ENCODE data around the gene PGM1. TPM values are rescaled to one million over a fixed set of nuclear protein-coding genes. Genes with fewer than 3 reads are reported as not detected.

PGM1 gene
- total RNA-seq, 1 donor from 2014 or later, result 46.0 TPM

- Mint-ChIP-seq H3K4me3 (no peak overlapping the region), H3K9me3 (peaks cover 6% of the 10 kb centered on the region), H3K4me1 (peaks cover 20% of the 10 kb centered on the region), H3K36me3 (peaks cover 18% of the 10 kb centered on the region), H3K27me3 (ENCODE audit: low read depth) (no peaks in the 10 kb centered on the region), H3K27ac (no peak overlapping the region)
- TF ChIP-seq, protein P1, sequence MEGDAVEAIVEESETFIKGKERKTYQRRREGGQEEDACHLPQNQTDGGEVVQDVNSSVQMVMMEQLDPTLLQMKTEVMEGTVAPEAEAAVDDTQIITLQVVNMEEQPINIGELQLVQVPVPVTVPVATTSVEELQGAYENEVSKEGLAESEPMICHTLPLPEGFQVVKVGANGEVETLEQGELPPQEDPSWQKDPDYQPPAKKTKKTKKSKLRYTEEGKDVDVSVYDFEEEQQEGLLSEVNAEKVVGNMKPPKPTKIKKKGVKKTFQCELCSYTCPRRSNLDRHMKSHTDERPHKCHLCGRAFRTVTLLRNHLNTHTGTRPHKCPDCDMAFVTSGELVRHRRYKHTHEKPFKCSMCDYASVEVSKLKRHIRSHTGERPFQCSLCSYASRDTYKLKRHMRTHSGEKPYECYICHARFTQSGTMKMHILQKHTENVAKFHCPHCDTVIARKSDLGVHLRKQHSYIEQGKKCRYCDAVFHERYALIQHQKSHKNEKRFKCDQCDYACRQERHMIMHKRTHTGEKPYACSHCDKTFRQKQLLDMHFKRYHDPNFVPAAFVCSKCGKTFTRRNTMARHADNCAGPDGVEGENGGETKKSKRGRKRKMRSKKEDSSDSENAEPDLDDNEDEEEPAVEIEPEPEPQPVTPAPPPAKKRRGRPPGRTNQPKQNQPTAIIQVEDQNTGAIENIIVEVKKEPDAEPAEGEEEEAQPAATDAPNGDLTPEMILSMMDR (IDR thresholded peaks at IDR 0.05; ENCODE audit: unreplicated experiment), result no peak
- no peak for DNase-seq (ENCODE audit: low spot score in 2 of 2, unreplicated experiment in 2 of 2)
Measured at GRCh38 chr1:63643517-63643916, 50.3 kb downstream of the PGM1 start.

GRCh38 chr1:63643926-63644325 lies 50.7 kb downstream of the PGM1 start:
- TF ChIP-seq, protein P1 (IDR thresholded peaks at IDR 0.05; ENCODE audit: unreplicated experiment), result no peak
- Mint-ChIP-seq H3K4me1 (peaks cover 16% of the 10 kb centered on the region), H3K4me3 (no peak overlapping the region), H3K36me3 (peaks cover 18% of the 10 kb centered on the region), H3K27me3 (ENCODE audit: low read depth) (no peaks in the 10 kb centered on the region), H3K27ac (no peak overlapping the region), H3K9me3 (peaks cover 6% of the 10 kb centered on the region)
- no peak for DNase-seq (ENCODE audit: low spot score in 2 of 2, unreplicated experiment in 2 of 2)

DNA sequence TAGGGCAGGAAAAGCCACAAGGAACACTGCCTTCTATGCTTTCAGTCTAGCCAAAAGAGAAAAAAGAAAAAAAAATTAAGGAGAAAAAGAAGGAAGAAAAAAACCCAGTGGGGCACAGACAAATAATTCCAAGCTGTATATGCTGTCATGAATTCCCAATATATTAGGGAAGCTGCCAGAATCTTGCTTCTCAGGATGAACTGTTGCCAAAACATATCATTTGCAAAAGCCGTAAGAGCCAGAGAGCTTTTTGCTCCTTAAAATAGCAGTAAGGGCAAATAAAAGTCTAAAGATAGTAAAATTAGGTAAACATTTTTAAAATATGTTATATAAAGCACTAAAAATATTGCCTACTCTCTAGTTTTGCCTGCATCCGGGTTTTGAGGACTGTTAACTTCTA lies 52.1 kb downstream of the PGM1 start:
- H3K27ac Mint-ChIP-seq, result no peak overlapping the region
- H3K27me3 Mint-ChIP-seq (ENCODE audit: low read depth), result no peaks in the 10 kb centered on the region
- peaks cover 14% of the 10 kb centered on the region for H3K4me1 Mint-ChIP-seq
- no peak for DNase-seq (ENCODE audit: low spot score in 2 of 2, unreplicated experiment in 2 of 2)
- H3K4me3 Mint-ChIP-seq, result no peak overlapping the region
- peaks cover 18% of the 10 kb centered on the region for H3K36me3 Mint-ChIP-seq
- TF ChIP-seq, protein P1 (IDR thresholded peaks at IDR 0.05; ENCODE audit: unreplicated experiment), result no peak
- peaks cover 6% of the 10 kb centered on the region for H3K9me3 Mint-ChIP-seq

DNA sequence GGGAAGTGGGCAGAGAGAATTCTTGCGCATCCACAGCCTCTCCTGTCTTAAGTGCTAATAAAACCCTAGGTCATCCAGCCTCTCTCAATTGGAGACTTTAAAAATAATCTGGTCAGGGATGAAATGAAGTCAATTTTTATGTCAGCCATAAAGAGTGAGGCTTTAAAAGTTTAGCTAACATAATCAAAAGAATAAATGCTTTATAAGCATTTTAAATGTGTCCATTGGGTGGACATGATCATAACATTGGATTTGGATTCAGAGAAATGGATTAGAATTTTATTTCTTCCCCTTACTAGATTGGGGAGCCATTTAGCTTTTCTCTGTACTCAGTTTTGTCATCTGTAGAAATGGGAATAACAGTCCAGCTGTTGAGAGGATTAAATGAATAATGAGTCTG lies 55.5 kb downstream of the PGM1 start:
- no peak for DNase-seq (ENCODE audit: low spot score in 2 of 2, unreplicated experiment in 2 of 2)
- Mint-ChIP-seq H3K27ac (no peak overlapping the region), H3K4me3 (no peak overlapping the region), H3K27me3 (ENCODE audit: low read depth) (no peaks in the 10 kb centered on the region), H3K9me3 (peaks cover 6% of the 10 kb centered on the region), H3K4me1 (peaks cover 27% of the 10 kb centered on the region), H3K36me3 (peaks cover 20% of the 10 kb centered on the region)
- TF ChIP-seq, protein P1 (IDR thresholded peaks at IDR 0.05; ENCODE audit: unreplicated experiment), result no peak

- Mint-ChIP-seq H3K4me1 (peaks cover 20% of the 10 kb centered on the region), H3K9me3 (no peaks in the 10 kb centered on the region)
Measured at GRCh38 chr1:63651161-63651701, 58.0 kb downstream of the PGM1 start.

More at GRCh38 chr1:63651161-63651701, 58.0 kb downstream of the PGM1 start:
- peaks cover 29% of the 10 kb centered on the region for H3K36me3 Mint-ChIP-seq
- peak overlapping the region; percentile 6 for H3K27ac Mint-ChIP-seq
- H3K27me3 Mint-ChIP-seq (ENCODE audit: low read depth), result no peaks in the 10 kb centered on the region
- H3K4me3 Mint-ChIP-seq, result no peak overlapping the region
- TF ChIP-seq, protein P1 (IDR thresholded peaks at IDR 0.05; ENCODE audit: unreplicated experiment), result no peak
- no peak for DNase-seq (ENCODE audit: low spot score in 2 of 2, unreplicated experiment in 2 of 2)
